PC-3 (cell line): ENCODE results near the gene GFER. TPM values are rescaled to one million over a fixed set of nuclear protein-coding genes. Genes with fewer than 3 reads are reported as not detected.
"Not testable (repeated sequence)": the region's sequence is repeated elsewhere in the genome, so short reads cannot be mapped to it uniquely, and the experiment has no call there.

Source experiments
- ATAC-seq: fragments of 200-7000 bp; cut with Tn5 transposase; 2 replicates; pipeline ENCODE4 v1.9.1; 2020; ENCODE audit warnings: mild to moderate bottlenecking, moderate library complexity
- BruUV-seq: library from RNA; stranded (reverse); fragments of 400-500 nt; replicated peaks from 2 replicates; lab custom pipeline; 2021; lab: Mats Ljungman, UMichigan
- CTCF ChIA-PET: fragments of 300-600 bp; sonication (Branson Sonifier 250); formaldehyde crosslinking; loops from one replicate; lab custom pipeline; 2022; ENCODE audit warnings: antibody characterized with exemption; lab: Charles Lee
- POLR2A ChIA-PET: fragments of 300-600 bp; sonication (Branson Sonifier 250); formaldehyde crosslinking; loops from one replicate; lab custom pipeline; 2022; ENCODE audit warnings: antibody characterized with exemption; ENCODE audit not compliant: unreplicated experiment; lab: Charles Lee
- DNase-seq: peaks from one replicate; pipeline ENCODE4 v3.0.0-alpha.2; 2015
- H2AFZ ChIP-seq: fragments of 300-600 bp; sonication (generic); 2 replicates; pipeline ENCODE4 v1.6.0; 2016; ENCODE audit warnings: antibody characterized with exemption, low read length
- H3F3A ChIP-seq: fragments of 300-600 bp; sonication (generic); one replicate; pipeline ENCODE4 v1.6.0; 2017; ENCODE audit warnings: antibody characterized with exemption, low read length, control low read depth, mild to moderate bottlenecking; ENCODE audit not compliant: unreplicated experiment
- H3K27ac ChIP-seq: fragments of 300-600 bp; sonication (generic); 2 replicates; pipeline ENCODE4 v1.5.1; 2016; ENCODE audit warnings: mild to moderate bottlenecking, low read length
- H3K27me3 ChIP-seq: fragments of 300-600 bp; sonication (generic); 2 replicates; pipeline ENCODE4 v1.6.1; 2016; ENCODE audit warnings: low read length, mixed read lengths
- H3K36me3 ChIP-seq: fragments of 300-600 bp; sonication (generic); 2 replicates; pipeline ENCODE4 v1.6.1; 2016; ENCODE audit warnings: low read depth, mixed run types, low read length, mixed read lengths
- H3K4me1 ChIP-seq: fragments of 300-600 bp; sonication (generic); 2 replicates; pipeline ENCODE4 v1.5.1; 2016; ENCODE audit warnings: low read length; ENCODE audit not compliant: insufficient read depth
- H3K4me2 ChIP-seq: fragments of 300-600 bp; sonication (generic); 2 replicates; pipeline ENCODE4 v1.6.0; 2016; ENCODE audit warnings: low read length
- H3K4me3 ChIP-seq: fragments of 300-600 bp; sonication (generic); 2 replicates; pipeline ENCODE4 v1.5.1; 2016; ENCODE audit warnings: mild to moderate bottlenecking, low read length, mixed read lengths
- H3K79me2 ChIP-seq: fragments of 300-600 bp; sonication (generic); 2 replicates; pipeline ENCODE4 v1.6.1; 2017; ENCODE audit warnings: low read length, mixed read lengths
- H3K9ac ChIP-seq: fragments of 300-600 bp; sonication (generic); 2 replicates; pipeline ENCODE4 v1.6.0; 2016; ENCODE audit warnings: mild to moderate bottlenecking, low read length
- H3K9me2 ChIP-seq: fragments of 300-600 bp; sonication (generic); replicated peaks from 2 replicates; pipeline ENCODE4 v1.6.1; 2016; ENCODE audit warnings: mixed run types, low read length, mixed read lengths
- H3K9me3 ChIP-seq: fragments of 300-600 bp; sonication (generic); 2 replicates; pipeline ENCODE4 v1.6.1; 2016; ENCODE audit warnings: low read length, mixed read lengths
- H4K20me1 ChIP-seq: fragments of 300-600 bp; sonication (generic); 2 replicates; pipeline ENCODE4 v1.6.1; 2016; ENCODE audit warnings: low read length, mixed read lengths
- CTCF ChIP-seq: fragments of 300-600 bp; sonication (generic); conservative IDR thresholded peaks from 2 replicates; pipeline ENCODE4 v1.5.1; 2017; ENCODE audit warnings: antibody characterized with exemption, low read depth, mild to moderate bottlenecking, low read length
- EZH2 ChIP-seq: fragments of 300-600 bp; sonication (generic); IDR thresholded peaks from one replicate; pipeline ENCODE4 v1.6.1; 2017; ENCODE audit warnings: antibody characterized with exemption, mild to moderate bottlenecking, low read length; ENCODE audit not compliant: unreplicated experiment
- EZH2phosphoT487 ChIP-seq: fragments of 300-600 bp; sonication (generic); IDR thresholded peaks from 2 replicates; pipeline ENCODE4 v1.6.1; 2018; ENCODE audit warnings: mild to moderate bottlenecking, antibody characterized with exemption, low read length, borderline replicate concordance
- intact Hi-C: fragments of 100-400 bp; cut with micrococcal nuclease; formaldehyde crosslinking; loops from 2 replicates; pipeline ENCODE4 v1.9.0; 2023
- total RNA-seq: library from RNA; depleted of rRNA; stranded (reverse); fragments of >200 nt; gene quantifications from 2 replicates; pipeline ENCODE4 v1.2.3, GENCODE V29; 2014

The GFER gene
- total RNA-seq, 1 experiment from 2014 or later = 66.8 TPM

GRCh38 chr16:1950047-1950446 lies 33.9 kb upstream of the GFER start:
- 0 out of 2 replicates have a peak, but pooled peaks have one; percentile 22 for ATAC-seq
- Histone ChIP-seq H2AFZ (no peak overlapping the region), H3K9ac (no peak overlapping the region)

DNA sequence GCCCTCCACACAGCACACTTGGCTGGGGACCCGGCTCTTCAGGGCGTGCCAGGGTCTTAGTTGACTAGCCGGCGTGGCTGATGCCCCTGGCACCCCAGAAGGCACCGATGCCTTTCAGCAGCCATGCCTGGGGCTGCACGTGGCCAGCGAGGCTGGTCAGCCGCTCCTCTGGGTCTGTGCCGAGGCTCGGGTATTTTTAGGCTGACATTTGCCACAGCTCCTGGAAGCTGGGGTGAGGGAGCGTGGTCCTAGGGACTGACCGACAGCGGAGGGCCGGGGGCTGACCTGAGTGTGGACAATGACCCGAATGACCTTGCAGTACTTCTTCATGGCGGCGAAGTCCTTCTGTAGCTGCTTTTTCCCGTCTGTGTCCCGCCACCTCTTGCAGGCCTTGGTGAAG lies 33.4 kb upstream of the GFER start:
- no peak overlapping the region for H2AFZ ChIP-seq
- no peaks in the 10 kb centered on the region for H3K79me2 ChIP-seq
- intact Hi-C loops = no loop called here
- H3K9me2 ChIP-seq = no peaks in the 10 kb centered on the region
- ATAC-seq (no peak), DNase-seq (no peak)
- H3K36me3 ChIP-seq = no peaks in the 10 kb centered on the region
- no peak overlapping the region for H3K9ac ChIP-seq
- ChIA-PET CTCF (no interaction called here), POLR2A (no interaction called here)
- H4K20me1 ChIP-seq = no peaks in the 10 kb centered on the region
- no peaks in the 10 kb centered on the region for H3K9me3 ChIP-seq
- no peaks in the 10 kb centered on the region for H3K4me1 ChIP-seq
- no peaks in the 10 kb centered on the region for H3F3A ChIP-seq
- H3K4me2 ChIP-seq = no peak overlapping the region
- no peak overlapping the region for H3K4me3 ChIP-seq
- TF ChIP-seq EZH2 (no peak), CTCF (no peak), EZH2phosphoT487 (no peak)
- no peaks in the 10 kb centered on the region for H3K27me3 ChIP-seq
- BruUV-seq = no TSS peak
- no peak overlapping the region for H3K27ac ChIP-seq

More at GRCh38 chr16:1950047-1950446, 33.9 kb upstream of the GFER start:
- Histone ChIP-seq H3K27ac (no peak overlapping the region), H3K9me2 (no peaks in the 10 kb centered on the region), H3K4me1 (no peaks in the 10 kb centered on the region), H3K79me2 (no peaks in the 10 kb centered on the region), H3K27me3 (no peaks in the 10 kb centered on the region), H3K9me3 (no peaks in the 10 kb centered on the region), H3K36me3 (no peaks in the 10 kb centered on the region), H4K20me1 (no peaks in the 10 kb centered on the region), H3K4me3 (no peak overlapping the region), H3F3A (no peaks in the 10 kb centered on the region), H3K4me2 (no peak overlapping the region)
- no peak for DNase-seq
- TF ChIP-seq EZH2phosphoT487 = no peak
- TF ChIP-seq EZH2 = no peak
- no peak for TF ChIP-seq CTCF
- no TSS peak for BruUV-seq
- ChIA-PET POLR2A (no interaction called here), CTCF (no interaction called here)
- intact Hi-C loops = no loop called here

GRCh38 chr16:1953734-1954133 lies 30.3 kb upstream of the GFER start:
- H3K4me2 ChIP-seq = no peak overlapping the region
- DNase-seq = no peak
- no peaks in the 10 kb centered on the region for H3F3A ChIP-seq
- no peaks in the 10 kb centered on the region for H4K20me1 ChIP-seq
- BruUV-seq = no TSS peak
- TF ChIP-seq EZH2phosphoT487 = no peak
- TF ChIP-seq EZH2 = no peak
- no peak for TF ChIP-seq CTCF
- no peaks in the 10 kb centered on the region for H3K9me2 ChIP-seq
- intact Hi-C loops = no loop called here
- ATAC-seq = no peak
- H3K27ac ChIP-seq = no peak overlapping the region
- no peaks in the 10 kb centered on the region for H3K9me3 ChIP-seq
- no peaks in the 10 kb centered on the region for H3K79me2 ChIP-seq
- no peak overlapping the region for H3K9ac ChIP-seq
- no peak overlapping the region for H3K4me3 ChIP-seq
- POLR2A ChIA-PET = no interaction called here
- CTCF ChIA-PET = no interaction called here
- no peaks in the 10 kb centered on the region for H3K4me1 ChIP-seq
- no peaks in the 10 kb centered on the region for H3K36me3 ChIP-seq
- H2AFZ ChIP-seq = no peak overlapping the region
- no peaks in the 10 kb centered on the region for H3K27me3 ChIP-seq

- H3K27me3 ChIP-seq, H3F3A ChIP-seq, DNase-seq, H3K4me3 ChIP-seq, intact Hi-C loops, H2AFZ ChIP-seq, H3K9me2 ChIP-seq, H3K27ac ChIP-seq, ATAC-seq, H3K9ac ChIP-seq, H3K4me2 ChIP-seq, H3K36me3 ChIP-seq, CTCF ChIA-PET, H3K9me3 ChIP-seq, H4K20me1 ChIP-seq, POLR2A ChIA-PET, BruUV-seq, H3K4me1 ChIP-seq: not testable (repeated sequence)
- peaks cover 21% of the 10 kb centered on the region for H3K79me2 ChIP-seq
Measured at GRCh38 chr16:1957434-1958142, 26.4 kb upstream of the GFER start.
